ENCODE data around the gene CAVIN4. TPM values are rescaled to one million over a fixed set of nuclear protein-coding genes. Genes with fewer than 3 reads are reported as not detected.
A peak's percentile ranks its signal among the peaks of the same experiment; 100 is the strongest.

The CAVIN4 gene
- total RNA-seq, 1 donor from 2014 or later, result 0.98 TPM

GRCh38 chr9:100598641-100599145 is 20.8 kb downstream of the CAVIN4 start:
- H3K4me3 ChIP-seq (ENCODE audit: low read depth, low read length), result peak overlapping the region; percentile 56
- DNase-seq (ENCODE audit: low read depth), result no peak
- no peak for TF ChIP-seq CTCF (conservative IDR thresholded peaks at IDR 0.05; ENCODE audit: low read depth, low read length)

- H3K4me3 ChIP-seq (ENCODE audit: low read depth, low read length), result no peak overlapping the region
- DNase-seq (ENCODE audit: low read depth), result no peak
- no peak for TF ChIP-seq CTCF (conservative IDR thresholded peaks at IDR 0.05; ENCODE audit: low read depth, low read length)
Observed at GRCh38 chr9:100600521-100601079, 22.7 kb downstream of the CAVIN4 start.

GRCh38 chr9:100601216-100601615 is 23.3 kb downstream of the CAVIN4 start:
- H3K4me3 ChIP-seq (ENCODE audit: low read depth, low read length), result no peak overlapping the region
- no peak for DNase-seq (ENCODE audit: low read depth)
- peak; percentile 84 for TF ChIP-seq CTCF (conservative IDR thresholded peaks at IDR 0.05; ENCODE audit: low read depth, low read length)

GRCh38 chr9:100602342-100602801 is 24.5 kb downstream of the CAVIN4 start:
- peak; percentile 84 for TF ChIP-seq CTCF (conservative IDR thresholded peaks at IDR 0.05; ENCODE audit: low read depth, low read length)
- no peak overlapping the region for H3K4me3 ChIP-seq (ENCODE audit: low read depth, low read length)
- peak; percentile 41 for DNase-seq (ENCODE audit: low read depth)

GRCh38 chr9:100605405-100605804 is 27.5 kb downstream of the CAVIN4 start:
- no peak for TF ChIP-seq CTCF (conservative IDR thresholded peaks at IDR 0.05; ENCODE audit: low read depth, low read length)

GRCh38 chr9:100619194-100619593 is 41.3 kb downstream of the CAVIN4 start:
- TF ChIP-seq CTCF (conservative IDR thresholded peaks at IDR 0.05; ENCODE audit: low read depth, low read length), result no peak
- no peak overlapping the region for H3K4me3 ChIP-seq (ENCODE audit: low read depth, low read length)
- no peak for DNase-seq (ENCODE audit: low read depth)

More at GRCh38 chr9:100605405-100605804, 27.5 kb downstream of the CAVIN4 start:
- no peak for DNase-seq (ENCODE audit: low read depth)
- H3K4me3 ChIP-seq (ENCODE audit: low read depth, low read length), result no peak overlapping the region

GRCh38 chr9:100619665-100620064 is 41.8 kb downstream of the CAVIN4 start:
- no peak for DNase-seq (ENCODE audit: low read depth)
- no peak for TF ChIP-seq CTCF (conservative IDR thresholded peaks at IDR 0.05; ENCODE audit: low read depth, low read length)
- H3K4me3 ChIP-seq (ENCODE audit: low read depth, low read length), result no peak overlapping the region
